A549 (cell line): ENCODE measurements around the gene NKAIN2. TPM values are rescaled to one million over a fixed set of nuclear protein-coding genes. Genes with fewer than 3 reads are reported as not detected.
A peak's percentile ranks its signal among the peaks of the same experiment; 100 is the strongest.

ENCODE experiments used
- ATAC-seq, 2 experiments: fragments of 200-7000 bp in 1 of 2; fragments of >200 bp in 1 of 2; cut with Nextera tagmentation in 1 of 2; cut with Tn5 transposase in 1 of 2; 3 replicates each; pipeline versions ENCODE4 v1.8.0 to v1.9.1; 2018 to 2020; ENCODE audit warnings: mild to moderate bottlenecking in 1 of 2, moderate library complexity in 1 of 2
- CTCF ChIA-PET: fragments of 300-600 bp; sonication (Branson Sonifier 250); formaldehyde crosslinking; extraction: SDS; loops from one replicate; lab custom pipeline; 2021; ENCODE audit warnings: antibody characterized with exemption, inconsistent platforms; lab: Yijun Ruan, JAX
- POLR2A ChIA-PET: fragments of 350-600 bp; formaldehyde crosslinking; extraction: SDS; loops from one replicate; lab custom pipeline; 2021; ENCODE audit warnings: antibody characterized with exemption, inconsistent platforms; lab: Yijun Ruan, JAX
- DNase-seq, 2 experiments: peaks; one replicate each; pipeline versions ENCODE4 v3.0.0 to v3.0.0-alpha.2; 2011 to 2016; ENCODE audit warnings: low read depth in 1 of 2, low spot score in 1 of 2
- FAIRE-seq: peaks from 2 replicates; lab custom pipeline; 2011; peaks lifted over from hg19 to GRCh38; lab: Jason Lieb, UNC
- H3K27ac ChIP-seq, 2 experiments: fragments of >200 bp; sonication (Bioruptor Twin); formaldehyde crosslinking; 3 replicates each; pipeline ENCODE4 v1.5.1; 2016 to 2017
- H3K4me1 ChIP-seq: fragments of >200 bp; sonication (Bioruptor Twin); formaldehyde crosslinking; 3 replicates; pipeline ENCODE4 v1.6.1; 2016
- H3K4me2 ChIP-seq: fragments of >200 bp; sonication (Bioruptor Twin); formaldehyde crosslinking; 3 replicates; pipeline ENCODE4 v1.6.1; 2016
- H3K4me3 ChIP-seq: fragments of >200 bp; sonication (Bioruptor Twin); formaldehyde crosslinking; 3 replicates; pipeline ENCODE4 v1.5.1; 2016
- H3K9me3 ChIP-seq: fragments of >200 bp; sonication (Bioruptor Twin); formaldehyde crosslinking; 3 replicates; pipeline ENCODE4 v1.6.1; 2016
- CBX2 ChIP-seq: fragments of 200-600 bp; sonication (generic); IDR thresholded peaks from 2 replicates; pipeline ENCODE4 v1.6.1; 2016; ENCODE audit warnings: low read depth, mild to moderate bottlenecking, borderline replicate concordance
- CHD2 ChIP-seq: fragments of 150-350 bp; IDR thresholded peaks from 2 replicates; pipeline ENCODE4 v1.6.1; 2014; ENCODE audit warnings: low read length; ENCODE audit not compliant: partially characterized antibody
- FOSL2 ChIP-seq, 2 experiments: fragments of 450-650 bp in 1 of 2; fragments of >200 bp in 1 of 2; sonication (Bioruptor Twin) in 1 of 2; formaldehyde crosslinking; IDR thresholded peaks; 2 replicates each; pipeline versions ENCODE4 v1.5.0 to v1.6.1; 2016 to 2020; ENCODE audit warnings: mild to moderate bottlenecking in 1 of 2, moderate library complexity in 1 of 2
- GATA3 ChIP-seq: IDR thresholded peaks from 2 replicates; pipeline ENCODE4 v1.6.1; 2012; ENCODE audit warnings: borderline replicate concordance
- HDAC2 ChIP-seq: fragments of 200-600 bp; sonication (generic); IDR thresholded peaks from 2 replicates; pipeline ENCODE4 v1.6.1; 2016
- KDM1A ChIP-seq: fragments of 200-600 bp; sonication (generic); IDR thresholded peaks from 2 replicates; pipeline ENCODE4 v1.6.1; 2016; ENCODE audit warnings: low read depth, mild to moderate bottlenecking
- MYC ChIP-seq: IDR thresholded peaks from 2 replicates; pipeline ENCODE4 v1.6.1; 2012; ENCODE audit warnings: mild to moderate bottlenecking, inconsistent platforms, low read length, improper control_type of control experiment, borderline replicate concordance
- PHF8 ChIP-seq: fragments of 200-600 bp; sonication (generic); IDR thresholded peaks from 2 replicates; pipeline ENCODE4 v1.6.1; 2016; ENCODE audit warnings: low read depth, mild to moderate bottlenecking, antibody characterized with exemption, moderate library complexity, borderline replicate concordance
- POLR2AphosphoS2 ChIP-seq: conservative IDR thresholded peaks from 2 replicates; pipeline ENCODE4 v1.6.1; 2012; ENCODE audit warnings: low read length, improper control_type of control experiment, inconsistent platforms
- RAD21 ChIP-seq, 2 experiments: fragments of >200 bp in 1 of 2; sonication (Bioruptor Twin) in 1 of 2; formaldehyde crosslinking in 1 of 2; IDR thresholded peaks in 1 of 2; conservative IDR thresholded peaks in 1 of 2; 2 replicates in 1 of 2; 3 replicates in 1 of 2; pipeline ENCODE4 v1.6.1; 2012 to 2018; ENCODE audit warnings: inconsistent platforms in 1 of 2
- RARB ChIP-seq: fragments of 250-450 bp; sonication (Bioruptor Pico); IDR thresholded peaks from 2 replicates; pipeline ENCODE4 v1.8.0; 2021; ENCODE audit warnings: mild to moderate bottlenecking, moderate library complexity
- RCOR1 ChIP-seq: fragments of 150-350 bp; IDR thresholded peaks from 2 replicates; pipeline ENCODE4 v1.6.1; 2014; ENCODE audit warnings: antibody characterized with exemption, low read length, low read depth
- RNF2 ChIP-seq: fragments of 200-600 bp; sonication (generic); IDR thresholded peaks from 2 replicates; pipeline ENCODE4 v1.6.1; 2016; ENCODE audit warnings: low read depth, mild to moderate bottlenecking, antibody characterized with exemption, moderate library complexity, borderline replicate concordance
- SREBF2 ChIP-seq: fragments of 450-650 bp; IDR thresholded peaks from 2 replicates; pipeline ENCODE4 v1.6.1; 2014; ENCODE audit warnings: mild to moderate bottlenecking, moderate library complexity
- TP53 ChIP-seq: fragments of 250-450 bp; sonication (Bioruptor Pico); IDR thresholded peaks from 2 replicates; pipeline ENCODE4 v1.5.0; 2021; ENCODE audit warnings: mild to moderate bottlenecking, moderate library complexity
- ZFP36 ChIP-seq: fragments of 450-650 bp; IDR thresholded peaks from 2 replicates; pipeline ENCODE4 v1.6.1; 2014; ENCODE audit warnings: borderline replicate concordance; ENCODE audit not compliant: partially characterized antibody
- ZNF302 ChIP-seq: fragments of 250-450 bp; sonication (Bioruptor Pico); IDR thresholded peaks from 2 replicates; pipeline ENCODE4 v1.9.0; 2021; ENCODE audit warnings: inconsistent platforms, mild to moderate bottlenecking, moderate library complexity
- ZSCAN20 ChIP-seq: fragments of 250-450 bp; sonication (Bioruptor Pico); IDR thresholded peaks from 2 replicates; pipeline ENCODE4 v1.8.0; 2022; ENCODE audit warnings: mild to moderate bottlenecking, moderate library complexity
- WGBS: methylation state at CpG from one replicate; pipeline ENCODE4 v1.1.6; 2017; ENCODE audit errors: missing lambda C conversion rate; 5-methylcytosine and 5-hydroxymethylcytosine counted together
- polyA plus RNA-seq, 4 experiments: library from polyadenylated mRNA; depleted of rRNA in 3 of 4; stranded (reverse); fragments of >200 nt; fragmentation: RNase III in 1 of 4; extraction: RNeasy Plus Mini Kit Qiagen cat#74134 plus additional on column Dnase treatment in 1 of 4; gene quantifications; 2 replicates in 3 of 4; 3 replicates in 1 of 4; pipeline ENCODE4 v1.2.3, GENCODE V29; 2011 to 2017
- TF ChIP-seq, protein P1 (sequence below): fragments of 250-450 bp; sonication (Bioruptor Pico); IDR thresholded peaks from 2 replicates; pipeline ENCODE4 v1.5.0; 2020; ENCODE audit warnings: low read depth, mild to moderate bottlenecking, moderate library complexity
- TF ChIP-seq, protein P2 (sequence below): fragments of 250-450 bp; sonication (Bioruptor Pico); IDR thresholded peaks from 2 replicates; pipeline ENCODE4 v1.5.0; 2021; ENCODE audit warnings: mild to moderate bottlenecking, moderate library complexity, borderline replicate concordance
- TF ChIP-seq, protein P3 (sequence below): fragments of >200 bp; sonication (Bioruptor Twin); formaldehyde crosslinking; IDR thresholded peaks from 3 replicates; pipeline ENCODE4 v1.5.1; 2016
- TF ChIP-seq, protein P4 (sequence below): fragments of 200-600 bp; sonication (generic); IDR thresholded peaks from 2 replicates; pipeline ENCODE4 v1.6.1; 2016; ENCODE audit warnings: antibody characterized with exemption, mild to moderate bottlenecking, moderate library complexity
- TF ChIP-seq, protein P5 (sequence below): fragments of >200 bp; sonication (Bioruptor Twin); formaldehyde crosslinking; IDR thresholded peaks from 3 replicates; pipeline ENCODE4 v1.6.1; 2016
- TF ChIP-seq, protein P6 (sequence below): fragments of 450-650 bp; IDR thresholded peaks from 2 replicates; pipeline ENCODE4 v1.6.1; 2014; ENCODE audit warnings: antibody characterized with exemption

The NKAIN2 gene
- polyA plus RNA-seq, 2 of the 4 experiments (the other 2 are of a cell fraction), result not detected

DNA sequence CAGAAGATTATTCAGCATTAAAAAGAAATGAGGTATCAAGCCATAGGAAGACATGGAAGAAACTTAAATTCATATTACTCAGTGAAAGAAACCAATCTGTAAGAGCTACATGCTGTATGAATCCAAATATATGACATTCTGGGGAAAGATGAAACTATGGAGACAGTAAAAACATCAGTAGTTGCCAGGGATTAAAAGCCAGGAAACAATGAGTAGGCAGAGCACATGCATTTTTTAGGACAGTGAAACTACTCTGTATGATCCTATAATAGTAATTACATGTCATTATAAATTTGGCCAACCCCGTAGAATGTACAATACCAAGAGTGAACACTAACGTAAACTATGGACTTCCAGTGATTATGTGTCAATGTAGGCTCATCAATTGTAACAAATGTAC lies 1065.8 kb downstream of the NKAIN2 start:
- 29% methylated on average over 2 of the region's 2 CpGs for WGBS
- H3K4me1 ChIP-seq, result no peaks in the 10 kb centered on the region; the same call in 2 of the 3 replicates
- H3K9me3 ChIP-seq, result no peaks in the 10 kb centered on the region
- POLR2A ChIA-PET, result no interaction called here
- no peak overlapping the region for H3K27ac ChIP-seq
- TF ChIP-seq RARB, result no peak
- TF ChIP-seq FOSL2 (IDR thresholded peaks at IDR 0.05), result no peak
- no peak for TF ChIP-seq FOSL2 (CRISPR knock-in tag; IDR thresholded peaks at IDR 0.05)
- TF ChIP-seq, protein P1, sequence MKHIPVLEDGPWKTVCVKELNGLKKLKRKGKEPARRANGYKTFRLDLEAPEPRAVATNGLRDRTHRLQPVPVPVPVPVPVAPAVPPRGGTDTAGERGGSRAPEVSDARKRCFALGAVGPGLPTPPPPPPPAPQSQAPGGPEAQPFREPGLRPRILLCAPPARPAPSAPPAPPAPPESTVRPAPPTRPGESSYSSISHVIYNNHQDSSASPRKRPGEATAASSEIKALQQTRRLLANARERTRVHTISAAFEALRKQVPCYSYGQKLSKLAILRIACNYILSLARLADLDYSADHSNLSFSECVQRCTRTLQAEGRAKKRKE (CRISPR knock-in tag), result no peak
- no peak for TF ChIP-seq GATA3
- TF ChIP-seq RAD21 (conservative IDR thresholded peaks at IDR 0.05 in 1 of 2, IDR thresholded peaks at IDR 0.05 in 1 of 2), result no peak
- TF ChIP-seq CBX2, result no peak
- no peak for TF ChIP-seq TP53 (CRISPR knock-in tag)
- TF ChIP-seq ZNF302 (CRISPR knock-in tag), result no peak
- TF ChIP-seq, protein P2, sequence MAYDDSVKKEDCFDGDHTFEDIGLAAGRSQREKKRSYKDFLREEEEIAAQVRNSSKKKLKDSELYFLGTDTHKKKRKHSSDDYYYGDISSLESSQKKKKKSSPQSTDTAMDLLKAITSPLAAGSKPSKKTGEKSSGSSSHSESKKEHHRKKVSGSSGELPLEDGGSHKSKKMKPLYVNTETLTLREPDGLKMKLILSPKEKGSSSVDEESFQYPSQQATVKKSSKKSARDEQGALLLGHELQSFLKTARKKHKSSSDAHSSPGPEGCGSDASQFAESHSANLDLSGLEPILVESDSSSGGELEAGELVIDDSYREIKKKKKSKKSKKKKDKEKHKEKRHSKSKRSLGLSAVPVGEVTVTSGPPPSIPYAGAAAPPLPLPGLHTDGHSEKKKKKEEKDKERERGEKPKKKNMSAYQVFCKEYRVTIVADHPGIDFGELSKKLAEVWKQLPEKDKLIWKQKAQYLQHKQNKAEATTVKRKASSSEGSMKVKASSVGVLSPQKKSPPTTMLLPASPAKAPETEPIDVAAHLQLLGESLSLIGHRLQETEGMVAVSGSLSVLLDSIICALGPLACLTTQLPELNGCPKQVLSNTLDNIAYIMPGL (CRISPR knock-in tag), result no peak
- no peak for TF ChIP-seq PHF8
- TF ChIP-seq SREBF2, result no peak
- no peak for TF ChIP-seq KDM1A
- no peak for TF ChIP-seq RCOR1
- no peak for TF ChIP-seq ZFP36
- TF ChIP-seq, all 56 proteins: peak for 0
- DNase-seq (no peak), FAIRE-seq (no peak), ATAC-seq (no peak)
- Histone ChIP-seq H3K4me3 (no peak overlapping the region), H3K4me2 (no peak overlapping the region)
- CTCF ChIA-PET, result interaction anchor here (3.5 kb wide), 1 partner anchor 244 kb away, joined by 18 read pairs; no protein-coding TSS in a partner anchor

DNA sequence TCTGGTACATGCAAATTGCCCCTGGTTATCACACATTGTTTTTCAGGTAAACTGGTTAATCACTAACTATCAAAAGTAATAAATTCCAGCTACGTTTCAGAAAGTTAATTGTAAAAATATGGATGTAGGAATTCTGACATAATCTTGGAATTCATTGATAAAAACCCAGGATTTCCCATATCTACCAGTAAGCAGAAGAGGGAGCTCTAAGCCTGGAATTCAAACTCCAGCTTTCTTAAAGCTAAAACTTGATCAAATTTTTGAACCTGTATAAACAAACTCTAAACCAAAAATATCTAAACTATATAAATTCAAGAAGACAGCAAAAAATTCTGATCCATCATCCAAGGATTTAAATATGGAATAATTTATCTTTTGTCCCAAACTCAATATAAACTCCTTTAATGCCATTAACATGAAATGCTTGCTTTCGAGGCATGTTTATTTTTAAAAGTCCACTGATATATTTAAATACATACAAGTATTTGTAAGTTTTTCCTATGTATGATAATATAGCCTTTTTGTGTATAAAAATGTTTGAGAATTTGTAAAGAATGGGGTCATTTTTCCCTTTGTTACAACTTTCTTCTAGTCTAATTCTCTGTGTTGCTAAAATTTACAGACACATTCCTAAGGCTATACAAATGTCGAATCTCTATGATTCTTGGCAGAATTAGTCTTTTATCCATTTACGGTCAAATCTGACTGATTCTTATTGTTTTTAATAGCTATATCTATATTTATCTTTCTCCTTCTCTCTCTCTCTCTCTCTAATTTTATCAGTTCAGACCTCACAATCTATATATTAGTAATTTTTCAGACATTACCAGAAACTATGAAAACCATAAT lies 1067.2 kb downstream of the NKAIN2 start:
- ATAC-seq, result no peak
- ChIA-PET CTCF (interaction anchor here (0.6 to 3.5 kb wide), 22 partner anchors 8 to 1349 kb away, joined by 3 to 18 read pairs (median 4); partner anchors contain the start of gene HDDC2), POLR2A (interaction anchor here (0.7 to 1.1 kb wide), 4 partner anchors 11 to 910 kb away, joined by 3 to 5 read pairs (median 3); partner anchors contain the start of gene HDDC2)
- H3K9me3 ChIP-seq, result no peaks in the 10 kb centered on the region
- peak in 1 of 2 experiments; percentile 41 for DNase-seq
- H3K4me3 ChIP-seq, result no peak overlapping the region
- no peak overlapping the region for H3K27ac ChIP-seq
- no peaks in the 10 kb centered on the region; the same call in 2 of the 3 replicates for H3K4me1 ChIP-seq
- H3K4me2 ChIP-seq, result no peak overlapping the region
- FAIRE-seq, result no peak
- WGBS, result 43% methylated on average over 4 of the region's 4 CpGs
- TF ChIP-seq, protein P3, sequence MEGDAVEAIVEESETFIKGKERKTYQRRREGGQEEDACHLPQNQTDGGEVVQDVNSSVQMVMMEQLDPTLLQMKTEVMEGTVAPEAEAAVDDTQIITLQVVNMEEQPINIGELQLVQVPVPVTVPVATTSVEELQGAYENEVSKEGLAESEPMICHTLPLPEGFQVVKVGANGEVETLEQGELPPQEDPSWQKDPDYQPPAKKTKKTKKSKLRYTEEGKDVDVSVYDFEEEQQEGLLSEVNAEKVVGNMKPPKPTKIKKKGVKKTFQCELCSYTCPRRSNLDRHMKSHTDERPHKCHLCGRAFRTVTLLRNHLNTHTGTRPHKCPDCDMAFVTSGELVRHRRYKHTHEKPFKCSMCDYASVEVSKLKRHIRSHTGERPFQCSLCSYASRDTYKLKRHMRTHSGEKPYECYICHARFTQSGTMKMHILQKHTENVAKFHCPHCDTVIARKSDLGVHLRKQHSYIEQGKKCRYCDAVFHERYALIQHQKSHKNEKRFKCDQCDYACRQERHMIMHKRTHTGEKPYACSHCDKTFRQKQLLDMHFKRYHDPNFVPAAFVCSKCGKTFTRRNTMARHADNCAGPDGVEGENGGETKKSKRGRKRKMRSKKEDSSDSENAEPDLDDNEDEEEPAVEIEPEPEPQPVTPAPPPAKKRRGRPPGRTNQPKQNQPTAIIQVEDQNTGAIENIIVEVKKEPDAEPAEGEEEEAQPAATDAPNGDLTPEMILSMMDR, result peak; percentile 81
- TF ChIP-seq CHD2 (no peak), TP53 (CRISPR knock-in tag) (no peak), RARB (no peak), MYC (no peak), ZSCAN20 (CRISPR knock-in tag) (no peak), POLR2AphosphoS2 (no peak), HDAC2 (no peak), RNF2 (no peak)
- TF ChIP-seq, protein P4, sequence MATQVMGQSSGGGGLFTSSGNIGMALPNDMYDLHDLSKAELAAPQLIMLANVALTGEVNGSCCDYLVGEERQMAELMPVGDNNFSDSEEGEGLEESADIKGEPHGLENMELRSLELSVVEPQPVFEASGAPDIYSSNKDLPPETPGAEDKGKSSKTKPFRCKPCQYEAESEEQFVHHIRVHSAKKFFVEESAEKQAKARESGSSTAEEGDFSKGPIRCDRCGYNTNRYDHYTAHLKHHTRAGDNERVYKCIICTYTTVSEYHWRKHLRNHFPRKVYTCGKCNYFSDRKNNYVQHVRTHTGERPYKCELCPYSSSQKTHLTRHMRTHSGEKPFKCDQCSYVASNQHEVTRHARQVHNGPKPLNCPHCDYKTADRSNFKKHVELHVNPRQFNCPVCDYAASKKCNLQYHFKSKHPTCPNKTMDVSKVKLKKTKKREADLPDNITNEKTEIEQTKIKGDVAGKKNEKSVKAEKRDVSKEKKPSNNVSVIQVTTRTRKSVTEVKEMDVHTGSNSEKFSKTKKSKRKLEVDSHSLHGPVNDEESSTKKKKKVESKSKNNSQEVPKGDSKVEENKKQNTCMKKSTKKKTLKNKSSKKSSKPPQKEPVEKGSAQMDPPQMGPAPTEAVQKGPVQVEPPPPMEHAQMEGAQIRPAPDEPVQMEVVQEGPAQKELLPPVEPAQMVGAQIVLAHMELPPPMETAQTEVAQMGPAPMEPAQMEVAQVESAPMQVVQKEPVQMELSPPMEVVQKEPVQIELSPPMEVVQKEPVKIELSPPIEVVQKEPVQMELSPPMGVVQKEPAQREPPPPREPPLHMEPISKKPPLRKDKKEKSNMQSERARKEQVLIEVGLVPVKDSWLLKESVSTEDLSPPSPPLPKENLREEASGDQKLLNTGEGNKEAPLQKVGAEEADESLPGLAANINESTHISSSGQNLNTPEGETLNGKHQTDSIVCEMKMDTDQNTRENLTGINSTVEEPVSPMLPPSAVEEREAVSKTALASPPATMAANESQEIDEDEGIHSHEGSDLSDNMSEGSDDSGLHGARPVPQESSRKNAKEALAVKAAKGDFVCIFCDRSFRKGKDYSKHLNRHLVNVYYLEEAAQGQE, result no peak
- TF ChIP-seq, protein P5, sequence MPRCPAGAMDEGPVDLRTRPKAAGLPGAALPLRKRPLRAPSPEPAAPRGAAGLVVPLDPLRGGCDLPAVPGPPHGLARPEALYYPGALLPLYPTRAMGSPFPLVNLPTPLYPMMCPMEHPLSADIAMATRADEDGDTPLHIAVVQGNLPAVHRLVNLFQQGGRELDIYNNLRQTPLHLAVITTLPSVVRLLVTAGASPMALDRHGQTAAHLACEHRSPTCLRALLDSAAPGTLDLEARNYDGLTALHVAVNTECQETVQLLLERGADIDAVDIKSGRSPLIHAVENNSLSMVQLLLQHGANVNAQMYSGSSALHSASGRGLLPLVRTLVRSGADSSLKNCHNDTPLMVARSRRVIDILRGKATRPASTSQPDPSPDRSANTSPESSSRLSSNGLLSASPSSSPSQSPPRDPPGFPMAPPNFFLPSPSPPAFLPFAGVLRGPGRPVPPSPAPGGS, result no peak
- TF ChIP-seq, protein P6, sequence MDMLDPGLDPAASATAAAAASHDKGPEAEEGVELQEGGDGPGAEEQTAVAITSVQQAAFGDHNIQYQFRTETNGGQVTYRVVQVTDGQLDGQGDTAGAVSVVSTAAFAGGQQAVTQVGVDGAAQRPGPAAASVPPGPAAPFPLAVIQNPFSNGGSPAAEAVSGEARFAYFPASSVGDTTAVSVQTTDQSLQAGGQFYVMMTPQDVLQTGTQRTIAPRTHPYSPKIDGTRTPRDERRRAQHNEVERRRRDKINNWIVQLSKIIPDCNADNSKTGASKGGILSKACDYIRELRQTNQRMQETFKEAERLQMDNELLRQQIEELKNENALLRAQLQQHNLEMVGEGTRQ, result no peak
